SU-DHL-6 (cell line): ENCODE data around the gene SCTR.

ENCODE experiments used
- EZH2phosphoT487 ChIP-seq: fragments of 200-600 bp; sonication (generic), shearing (Covaris generic); conservative IDR thresholded peaks from 2 replicates; pipeline ENCODE4 v1.6.1; 2018; ENCODE audit warnings: mild to moderate bottlenecking, antibody characterized with exemption, low read length, moderate library complexity, mixed read lengths
- TF ChIP-seq, protein P1 (sequence below): fragments of 200-600 bp; sonication (generic); IDR thresholded peaks from one replicate; pipeline ENCODE4 v1.5.1; 2017; ENCODE audit warnings: antibody characterized with exemption, mild to moderate bottlenecking, low read length, moderate library complexity; ENCODE audit not compliant: insufficient read depth, poor library complexity, severe bottlenecking

- TF ChIP-seq, protein P1, sequence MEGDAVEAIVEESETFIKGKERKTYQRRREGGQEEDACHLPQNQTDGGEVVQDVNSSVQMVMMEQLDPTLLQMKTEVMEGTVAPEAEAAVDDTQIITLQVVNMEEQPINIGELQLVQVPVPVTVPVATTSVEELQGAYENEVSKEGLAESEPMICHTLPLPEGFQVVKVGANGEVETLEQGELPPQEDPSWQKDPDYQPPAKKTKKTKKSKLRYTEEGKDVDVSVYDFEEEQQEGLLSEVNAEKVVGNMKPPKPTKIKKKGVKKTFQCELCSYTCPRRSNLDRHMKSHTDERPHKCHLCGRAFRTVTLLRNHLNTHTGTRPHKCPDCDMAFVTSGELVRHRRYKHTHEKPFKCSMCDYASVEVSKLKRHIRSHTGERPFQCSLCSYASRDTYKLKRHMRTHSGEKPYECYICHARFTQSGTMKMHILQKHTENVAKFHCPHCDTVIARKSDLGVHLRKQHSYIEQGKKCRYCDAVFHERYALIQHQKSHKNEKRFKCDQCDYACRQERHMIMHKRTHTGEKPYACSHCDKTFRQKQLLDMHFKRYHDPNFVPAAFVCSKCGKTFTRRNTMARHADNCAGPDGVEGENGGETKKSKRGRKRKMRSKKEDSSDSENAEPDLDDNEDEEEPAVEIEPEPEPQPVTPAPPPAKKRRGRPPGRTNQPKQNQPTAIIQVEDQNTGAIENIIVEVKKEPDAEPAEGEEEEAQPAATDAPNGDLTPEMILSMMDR: no peak
- TF ChIP-seq EZH2phosphoT487: no peak
Measured at GRCh38 chr2:119442850-119443249, 81.4 kb downstream of the SCTR start.
